Lung (tissue), 12 donors: ENCODE data around the gene TCAIM. TPM values are rescaled to one million over a fixed set of nuclear protein-coding genes. Genes with fewer than 3 reads are reported as not detected.
A peak's percentile ranks its signal among the peaks of the same experiment; 100 is the strongest.

ENCODE experiments used
- ATAC-seq: fragments of 200-7000 bp; cut with Tn5 transposase; one replicate; pipeline ENCODE4 v1.9.1; 2020; ENCODE audit warnings: moderate number of reproducible peaks; ENCODE audit not compliant: insufficient read depth, low FRiP score
- DNase-seq, 3 donors: peaks; one replicate each; pipeline ENCODE4 v3.0.0-alpha.2; 2013 to 2017
- H3K27ac ChIP-seq, 2 donors: one replicate each; pipeline ENCODE4 v1.5.1; 2013; ENCODE audit warnings: mild to moderate bottlenecking in 2 of 2, moderate library complexity in 2 of 2, control low read depth in 1 of 2, inconsistent platforms in 1 of 2, low read depth in 1 of 2, low read length in 1 of 2
- H3K27me3 ChIP-seq, 3 donors: one replicate each; pipeline ENCODE4 v1.5.1; 2013; ENCODE audit warnings: low read length in 2 of 3; ENCODE audit not compliant: control insufficient read depth in 3 of 3, insufficient read depth in 3 of 3
- H3K36me3 ChIP-seq, 4 donors: one replicate each; pipeline ENCODE4 v1.5.1; 2013; ENCODE audit warnings: low read length in 4 of 4, mild to moderate bottlenecking in 1 of 4, moderate library complexity in 1 of 4; ENCODE audit not compliant: control insufficient read depth in 4 of 4, insufficient read depth in 4 of 4
- H3K4me1 ChIP-seq, 5 donors: one replicate each; pipeline ENCODE4 v1.5.1; 2013; ENCODE audit warnings: low read length in 5 of 5, mild to moderate bottlenecking in 2 of 5, moderate library complexity in 1 of 5; ENCODE audit not compliant: control insufficient read depth in 5 of 5, insufficient read depth in 5 of 5
- H3K4me3 ChIP-seq: one replicate; pipeline ENCODE4 v1.5.1; 2013; ENCODE audit warnings: mild to moderate bottlenecking, control low read depth, moderate library complexity
- H3K9ac ChIP-seq, 2 donors: one replicate each; pipeline ENCODE4 v1.5.1; 2013; ENCODE audit warnings: low read length in 2 of 2, control low read depth in 1 of 2; ENCODE audit not compliant: insufficient read depth in 1 of 2
- H3K9me3 ChIP-seq, 4 donors: one replicate each; pipeline ENCODE4 v1.5.1; 2013; ENCODE audit warnings: low read length in 3 of 4, mild to moderate bottlenecking in 1 of 4, moderate library complexity in 1 of 4; ENCODE audit not compliant: control insufficient read depth in 4 of 4, insufficient read depth in 3 of 4
- WGBS, 2 donors: extraction: QIAGEN DNeasy Blood & Tissue Kit; methylation state at CpG; one replicate each; pipeline ENCODE4 v1.1.7; 2013; 5-methylcytosine and 5-hydroxymethylcytosine counted together
- polyA plus RNA-seq, 2 donors: library from polyadenylated mRNA; stranded (reverse); fragments of 200-250 nt; gene quantifications; one replicate each; pipeline ENCODE4 v1.2.1, GENCODE V29; 2013
- total RNA-seq, 2 donors: library from RNA; depleted of rRNA in 1 of 2; stranded (reverse); fragments of >200 nt in 1 of 2; gene quantifications; one replicate each; pipeline ENCODE4 v1.2.1, GENCODE V29; 2014 to 2021
- TF ChIP-seq, protein P1 (sequence below): IDR thresholded peaks from 2 replicates; pipeline ENCODE4 v1.5.1; 2012; ENCODE audit warnings: mild to moderate bottlenecking; ENCODE audit errors: control extremely low read depth, extremely low read depth
- donor health status: control.
- donor health status: control.
- donor health status: Bipolar disorder and iron deficiency.
- donor health status: healthy.
- donor health status: DM: yes; HTN: yes; CAD: no.

The TCAIM gene
- total and polyA plus RNA-seq, 4 donors = 14.4 to 42.1 (median 18.9) TPM

DNA sequence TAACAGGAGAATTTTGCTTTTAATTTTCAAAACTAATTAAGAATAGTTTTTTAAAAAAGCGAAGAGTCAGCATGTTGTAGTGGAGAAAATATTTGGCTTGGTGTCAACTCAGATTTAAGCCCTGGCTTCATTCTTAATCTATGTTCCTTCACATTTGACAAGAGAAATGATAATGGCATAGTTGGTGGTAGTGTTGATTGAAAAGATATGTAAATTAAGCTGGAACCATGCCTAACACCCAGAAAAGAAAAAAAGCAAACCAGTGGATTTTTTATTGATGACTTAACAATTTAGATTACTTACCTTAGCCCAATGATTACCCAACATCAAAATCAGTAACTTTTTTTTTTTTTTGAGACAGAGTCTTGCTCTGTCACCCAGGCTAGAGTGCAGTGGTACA lies 27.4 kb downstream of the TCAIM start:
- DNase-seq = peak in 1 of 3 donors; percentile 8
- ATAC-seq = no peak
- H3K9me3 ChIP-seq = no peaks in the 10 kb centered on the region
- H3K27ac ChIP-seq = no peak overlapping the region
- H3K4me1 ChIP-seq = no peaks in the 10 kb centered on the region
- TF ChIP-seq, protein P1, sequence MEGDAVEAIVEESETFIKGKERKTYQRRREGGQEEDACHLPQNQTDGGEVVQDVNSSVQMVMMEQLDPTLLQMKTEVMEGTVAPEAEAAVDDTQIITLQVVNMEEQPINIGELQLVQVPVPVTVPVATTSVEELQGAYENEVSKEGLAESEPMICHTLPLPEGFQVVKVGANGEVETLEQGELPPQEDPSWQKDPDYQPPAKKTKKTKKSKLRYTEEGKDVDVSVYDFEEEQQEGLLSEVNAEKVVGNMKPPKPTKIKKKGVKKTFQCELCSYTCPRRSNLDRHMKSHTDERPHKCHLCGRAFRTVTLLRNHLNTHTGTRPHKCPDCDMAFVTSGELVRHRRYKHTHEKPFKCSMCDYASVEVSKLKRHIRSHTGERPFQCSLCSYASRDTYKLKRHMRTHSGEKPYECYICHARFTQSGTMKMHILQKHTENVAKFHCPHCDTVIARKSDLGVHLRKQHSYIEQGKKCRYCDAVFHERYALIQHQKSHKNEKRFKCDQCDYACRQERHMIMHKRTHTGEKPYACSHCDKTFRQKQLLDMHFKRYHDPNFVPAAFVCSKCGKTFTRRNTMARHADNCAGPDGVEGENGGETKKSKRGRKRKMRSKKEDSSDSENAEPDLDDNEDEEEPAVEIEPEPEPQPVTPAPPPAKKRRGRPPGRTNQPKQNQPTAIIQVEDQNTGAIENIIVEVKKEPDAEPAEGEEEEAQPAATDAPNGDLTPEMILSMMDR = no peak
- WGBS, 2 donors = 92 to 97% methylated on average over 1 of the region's 1 CpG
- H3K4me3 ChIP-seq = no peak overlapping the region
- no peaks in the 10 kb centered on the region for H3K27me3 ChIP-seq
- H3K36me3 ChIP-seq = peaks cover 0 to 3% (median under 1%) of the 10 kb centered on the region in 4 donors
- H3K9ac ChIP-seq = no peak overlapping the region

DNA sequence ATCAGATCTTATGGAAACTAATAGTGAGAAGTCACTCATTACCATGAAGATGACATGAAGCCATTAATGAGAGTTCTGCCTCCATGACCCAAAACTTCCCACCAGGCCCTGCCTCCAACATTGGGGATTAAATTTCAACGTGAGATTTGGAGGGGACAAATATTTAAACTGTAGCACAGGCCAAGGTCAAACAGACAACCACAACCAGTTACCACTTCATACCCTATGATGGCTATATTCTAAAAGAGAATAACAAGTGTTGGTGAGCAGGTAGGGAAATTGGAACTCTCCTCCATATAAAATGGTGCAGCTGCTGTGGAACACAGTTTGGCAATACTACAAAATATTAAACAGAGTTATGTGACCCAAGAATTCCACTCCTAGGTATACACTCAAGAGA lies 36.9 kb downstream of the TCAIM start:
- Histone ChIP-seq H3K36me3 (peaks cover 0 to 5% (median 2%) of the 10 kb centered on the region in 4 donors), H3K27ac (no peak overlapping the region), H3K4me3 (no peak overlapping the region), H3K9me3 (no peaks in the 10 kb centered on the region), H3K9ac (no peak overlapping the region), H3K27me3 (no peaks in the 10 kb centered on the region), H3K4me1 (no peaks in the 10 kb centered on the region)
- TF ChIP-seq, protein P1 = no peak
- ATAC-seq (no peak), DNase-seq (no peak)
- WGBS, 2 donors = 90 to 96% methylated on average over 1 of the region's 1 CpG

DNA sequence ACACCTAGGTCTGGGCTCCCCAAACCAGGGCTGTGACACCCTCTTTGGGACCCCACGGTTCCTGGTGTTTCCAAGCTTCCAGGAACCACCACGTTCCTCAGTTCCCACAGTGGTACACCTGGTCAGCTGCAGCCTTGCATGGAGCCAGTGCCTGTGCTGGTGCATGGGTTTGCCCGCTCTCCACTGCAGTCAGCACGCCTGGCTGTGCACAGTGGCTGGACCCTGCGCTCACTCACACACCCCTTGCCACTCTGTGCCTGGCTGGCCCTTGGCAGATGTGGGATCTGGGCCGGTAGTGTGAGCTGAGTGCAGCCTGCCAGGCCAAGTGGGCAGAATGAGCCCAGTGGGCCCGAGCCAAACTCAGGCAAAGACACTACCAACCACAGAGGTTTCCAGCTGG lies 48.8 kb downstream of the TCAIM start:
- Histone ChIP-seq H3K27ac (no peak overlapping the region), H3K4me1 (no peaks in the 10 kb centered on the region), H3K9ac (no peak overlapping the region), H3K27me3 (no peaks in the 10 kb centered on the region), H3K36me3 (no peaks in the 10 kb centered on the region), H3K9me3 (peaks cover 0 to 10% (median 3%) of the 10 kb centered on the region in 4 donors), H3K4me3 (no peak overlapping the region)
- DNase-seq (no peak), ATAC-seq (no peak)
- TF ChIP-seq, protein P1 = no peak
- 95 to 97% methylated on average over 7 of the region's 7 CpGs for WGBS, 2 donors

DNA sequence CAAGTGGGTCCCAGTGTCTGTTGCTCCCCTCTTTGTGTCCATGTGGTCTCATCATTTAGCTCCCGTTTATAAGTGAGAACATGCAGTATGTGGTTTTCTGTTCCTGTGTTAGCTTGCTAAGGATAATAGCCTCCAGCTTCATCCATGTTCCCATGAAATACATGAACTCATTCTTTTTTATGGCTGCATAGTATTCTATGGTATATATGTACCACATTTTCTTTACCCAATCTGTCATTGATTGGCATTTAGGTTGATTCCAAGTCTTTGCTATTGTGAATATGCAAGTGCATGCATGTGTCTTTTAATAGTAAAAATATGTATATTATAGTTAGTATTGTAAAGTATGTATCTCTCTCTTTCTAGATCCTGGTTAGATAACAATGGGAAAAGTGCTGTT lies 53.9 kb downstream of the TCAIM start:
- TF ChIP-seq, protein P1 = no peak
- Histone ChIP-seq H3K36me3 (peaks cover 0 to 3% (median 0%) of the 10 kb centered on the region in 4 donors), H3K9me3 (peaks cover 0 to under 1% (median 0%) of the 10 kb centered on the region in 4 donors), H3K4me3 (no peak overlapping the region), H3K4me1 (no peaks in the 10 kb centered on the region), H3K27me3 (no peaks in the 10 kb centered on the region), H3K9ac (no peak overlapping the region), H3K27ac (no peak overlapping the region)
- 97 to 100% methylated on average over 1 of the region's 1 CpG for WGBS, 2 donors
- DNase-seq (no peak), ATAC-seq (no peak)
